ENCODE measurements around the gene SUMO3. TPM values are rescaled to one million over a fixed set of nuclear protein-coding genes. Genes with fewer than 3 reads are reported as not detected.

SUMO3 gene
- total and polyA plus RNA-seq, 2 of the 13 experiments (the other 11 are each of a cell fraction or from before 2014, with no cell fraction given): 51.4 to 92.4 TPM

- TF ChIP-seq SKIL (CRISPR knock-in tag; IDR thresholded peaks at IDR 0.05; ENCODE audit: borderline replicate concordance) (peak; percentile 51; the same call in 1 of the 2 replicates), ZNF800 (CRISPR knock-in tag; IDR thresholded peaks at IDR 0.05) (0 out of 2 replicates have a peak, but pooled peaks have one; percentile 20), ARHGAP35 (CRISPR knock-in tag; IDR thresholded peaks at IDR 0.05; ENCODE audit: borderline replicate concordance) (0 out of 2 replicates have a peak, but pooled peaks have one; percentile 41), ZKSCAN5 (CRISPR knock-in tag; IDR thresholded peaks at IDR 0.05) (no peak), ZNF891 (CRISPR knock-in tag; IDR thresholded peaks at IDR 0.05) (no peak; the same call in 1 of the 2 replicates), ZNF674 (CRISPR knock-in tag; IDR thresholded peaks at IDR 0.05; ENCODE audit: low read depth) (peak; percentile 93), LBX2 (CRISPR knock-in tag; IDR thresholded peaks at IDR 0.05; ENCODE audit: borderline replicate concordance) (peak; percentile 20; the same call in 1 of the 2 replicates), TGIF2 (CRISPR knock-in tag; IDR thresholded peaks at IDR 0.05) (peak; percentile 34), NFE2L2 (IDR thresholded peaks at IDR 0.05; ENCODE audit: low read length) (no peak), ZNF232 (CRISPR knock-in tag; IDR thresholded peaks at IDR 0.05; ENCODE audit: borderline replicate concordance) (peak; percentile 56; the same call in 1 of the 2 replicates), HMGXB4 (CRISPR knock-in tag; IDR thresholded peaks at IDR 0.05; ENCODE audit: borderline replicate concordance in 1 of 2, low read depth in 1 of 2) (peak; percentile 44 to 74; a peak in 3 of 4 replicates), ISL2 (CRISPR knock-in tag; IDR thresholded peaks at IDR 0.05) (peak; percentile 31; the same call in 1 of the 2 replicates), ZNF772 (CRISPR knock-in tag; IDR thresholded peaks at IDR 0.05) (peak; percentile 86), NONO (IDR thresholded peaks at IDR 0.05) (no peak), NONO (CRISPR knock-in tag; conservative IDR thresholded peaks at IDR 0.05) (peak; percentile 85), ZNF20 (CRISPR knock-in tag; IDR thresholded peaks at IDR 0.05) (0 out of 2 replicates have a peak, but pooled peaks have one; percentile 64), MAX (IDR thresholded peaks at IDR 0.05) (peak; percentile 98), TFDP2 (CRISPR knock-in tag; IDR thresholded peaks at IDR 0.05) (peak; percentile 89)
These were observed 16.1 kb downstream of the SUMO3 start, which contains the start of gene UBE2G2 (continued) for GRCh38 chr21:44801468-44802395.
